LNCAP (cell line): Measurements from ENCODE around the gene AGXT2.

Source experiments
- CTCF ChIP-seq: fragments of 450-650 bp; IDR thresholded peaks from 2 replicates; pipeline ENCODE4 v1.5.1; 2017; ENCODE audit warnings: mild to moderate bottlenecking

Gene AGXT2

DNA sequence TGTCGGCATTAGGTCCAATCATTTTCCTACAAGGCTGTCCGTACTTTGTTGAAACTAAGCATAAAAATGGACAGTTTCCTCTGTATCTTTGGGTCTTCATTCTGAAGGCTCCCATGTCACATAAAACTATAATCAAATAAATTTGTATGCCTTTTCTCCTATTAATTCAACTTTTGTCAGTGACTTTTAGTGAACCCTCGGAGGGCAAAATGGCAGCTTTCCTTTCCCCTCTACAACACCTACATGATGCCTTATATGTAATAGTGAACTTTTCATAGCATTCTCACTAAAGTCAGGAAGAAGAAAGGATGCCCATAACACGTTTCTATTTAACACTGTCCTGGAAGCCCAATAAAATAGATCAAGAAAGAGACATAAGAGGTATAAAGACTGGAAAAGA lies 5.1 kb upstream of the AGXT2 start:
- TF ChIP-seq CTCF, result no peak

GRCh38 chr5:35050541-35051126 lies 2.9 kb upstream of the AGXT2 start:
- no peak for TF ChIP-seq CTCF

- TF ChIP-seq CTCF, result no peak
Measured at GRCh38 chr5:35048910-35049309, 1.2 kb upstream of the AGXT2 start.

DNA sequence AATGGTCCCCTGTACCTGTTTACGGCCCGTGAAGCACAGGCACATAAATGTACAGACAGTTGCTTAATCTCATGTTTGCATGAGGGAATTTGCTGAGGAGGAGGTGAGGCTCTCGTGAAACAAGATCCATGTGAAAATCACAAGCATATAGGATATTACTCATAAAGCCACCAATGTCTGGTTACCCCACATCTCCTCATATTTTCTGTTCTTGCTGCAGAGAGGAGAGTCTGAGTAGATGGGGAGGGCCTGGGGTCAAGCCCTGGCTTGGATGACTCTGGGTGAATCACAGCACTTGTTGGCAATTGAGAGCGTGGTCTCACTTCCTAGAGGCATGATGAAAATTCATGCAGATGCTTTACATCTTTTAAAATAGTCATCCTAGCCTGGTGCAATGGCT lies 975 bp downstream of the AGXT2 start:
- TF ChIP-seq CTCF, result no peak

GRCh38 chr5:35045280-35045679 lies 2.5 kb downstream of the AGXT2 start:
- TF ChIP-seq CTCF, result no peak

GRCh38 chr5:35044649-35045048 lies 3.1 kb downstream of the AGXT2 start:
- no peak for TF ChIP-seq CTCF

GRCh38 chr5:35042781-35043180 lies 5.0 kb downstream of the AGXT2 start:
- no peak for TF ChIP-seq CTCF

GRCh38 chr5:35041261-35041660 lies 6.5 kb downstream of the AGXT2 start:
- TF ChIP-seq CTCF, result no peak
